Measurements from ENCODE around the gene SEC16B. TPM values are rescaled to one million over a fixed set of nuclear protein-coding genes. Genes with fewer than 3 reads are reported as not detected.

SEC16B gene
- total RNA-seq, 1 donor from 2014 or later = 0.64 TPM

DNA sequence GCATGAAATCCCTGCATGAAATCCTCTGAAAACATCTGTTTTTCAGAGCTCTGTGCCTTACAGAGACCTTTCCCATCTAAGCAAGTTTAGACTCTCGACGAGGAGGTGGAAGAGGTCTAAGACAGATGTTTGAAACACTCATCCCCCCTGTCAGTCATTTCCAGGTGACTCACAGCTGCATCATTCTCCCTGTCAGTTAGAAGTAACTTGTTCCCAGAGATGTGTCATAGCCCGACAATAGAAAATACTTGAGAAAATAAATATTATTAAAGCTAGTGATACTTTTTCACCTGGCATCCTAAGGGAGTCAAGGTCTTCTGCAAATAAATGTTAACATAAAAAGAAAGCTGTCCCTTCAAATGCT, 41.6 kb upstream of the SEC16B start:
- Mint-ChIP-seq H3K27ac (ENCODE audit: unreplicated experiment) (no peak overlapping the region), H3K4me3 (ENCODE audit: unreplicated experiment) (no peak overlapping the region)
- no peak for DNase-seq (ENCODE audit: extremely low spot score, unreplicated experiment)

DNA sequence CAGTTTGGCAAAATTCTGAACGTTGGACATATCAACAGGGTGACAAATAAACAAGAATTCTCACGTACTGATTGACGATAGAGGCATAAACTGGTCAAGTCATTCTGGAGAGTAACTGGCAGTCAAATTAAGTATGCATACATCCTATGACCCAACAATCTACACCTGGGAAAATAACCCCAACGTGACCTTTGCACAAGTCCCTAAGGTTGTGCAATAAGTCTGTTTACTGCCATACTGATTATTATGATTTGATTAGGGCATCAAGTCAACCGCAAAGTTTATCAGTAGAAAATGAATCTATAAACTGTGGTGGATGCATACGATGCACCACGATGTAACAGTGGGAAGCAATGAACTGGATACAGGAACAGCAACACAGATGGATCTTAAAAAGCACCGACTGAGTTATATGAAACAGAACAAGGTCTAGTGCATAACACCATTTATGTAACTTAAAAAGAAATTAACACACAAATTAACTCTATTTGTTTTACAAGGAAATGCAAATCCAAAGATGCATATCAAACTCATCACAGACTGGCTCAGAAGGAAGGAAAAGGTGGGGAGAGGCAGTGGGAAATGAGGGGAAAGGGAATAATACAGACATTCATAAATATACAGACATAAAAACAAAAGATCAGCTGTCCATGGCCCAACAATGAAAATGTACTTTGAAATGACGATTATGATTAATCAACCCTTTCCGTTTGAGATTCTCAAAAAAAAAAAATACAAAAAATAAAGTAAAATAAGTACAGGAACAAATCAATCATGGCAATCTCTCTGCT, 41.0 kb upstream of the SEC16B start:
- TF ChIP-seq, protein P1, sequence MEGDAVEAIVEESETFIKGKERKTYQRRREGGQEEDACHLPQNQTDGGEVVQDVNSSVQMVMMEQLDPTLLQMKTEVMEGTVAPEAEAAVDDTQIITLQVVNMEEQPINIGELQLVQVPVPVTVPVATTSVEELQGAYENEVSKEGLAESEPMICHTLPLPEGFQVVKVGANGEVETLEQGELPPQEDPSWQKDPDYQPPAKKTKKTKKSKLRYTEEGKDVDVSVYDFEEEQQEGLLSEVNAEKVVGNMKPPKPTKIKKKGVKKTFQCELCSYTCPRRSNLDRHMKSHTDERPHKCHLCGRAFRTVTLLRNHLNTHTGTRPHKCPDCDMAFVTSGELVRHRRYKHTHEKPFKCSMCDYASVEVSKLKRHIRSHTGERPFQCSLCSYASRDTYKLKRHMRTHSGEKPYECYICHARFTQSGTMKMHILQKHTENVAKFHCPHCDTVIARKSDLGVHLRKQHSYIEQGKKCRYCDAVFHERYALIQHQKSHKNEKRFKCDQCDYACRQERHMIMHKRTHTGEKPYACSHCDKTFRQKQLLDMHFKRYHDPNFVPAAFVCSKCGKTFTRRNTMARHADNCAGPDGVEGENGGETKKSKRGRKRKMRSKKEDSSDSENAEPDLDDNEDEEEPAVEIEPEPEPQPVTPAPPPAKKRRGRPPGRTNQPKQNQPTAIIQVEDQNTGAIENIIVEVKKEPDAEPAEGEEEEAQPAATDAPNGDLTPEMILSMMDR (IDR thresholded peaks at IDR 0.05) = no peak
- Mint-ChIP-seq H3K27me3 (ENCODE audit: unreplicated experiment) (peaks cover 22% of the 10 kb centered on the region), H3K4me3 (ENCODE audit: unreplicated experiment) (no peak overlapping the region), H3K36me3 (ENCODE audit: unreplicated experiment) (peaks cover 4% of the 10 kb centered on the region), H3K9me3 (ENCODE audit: unreplicated experiment) (peaks cover 5% of the 10 kb centered on the region), H3K27ac (ENCODE audit: unreplicated experiment) (no peak overlapping the region), H3K4me1 (ENCODE audit: unreplicated experiment) (peaks cover 7% of the 10 kb centered on the region)
- no peak for DNase-seq (ENCODE audit: extremely low spot score, unreplicated experiment)

More for the DNA sequence above, 41.6 kb upstream of the SEC16B start:
- H3K9me3 Mint-ChIP-seq (ENCODE audit: unreplicated experiment) = peaks cover 5% of the 10 kb centered on the region
- peaks cover 7% of the 10 kb centered on the region for H3K4me1 Mint-ChIP-seq (ENCODE audit: unreplicated experiment)
- TF ChIP-seq, protein P1 (IDR thresholded peaks at IDR 0.05) = no peak
- peaks cover 22% of the 10 kb centered on the region for H3K27me3 Mint-ChIP-seq (ENCODE audit: unreplicated experiment)
- peaks cover 4% of the 10 kb centered on the region for H3K36me3 Mint-ChIP-seq (ENCODE audit: unreplicated experiment)

DNA sequence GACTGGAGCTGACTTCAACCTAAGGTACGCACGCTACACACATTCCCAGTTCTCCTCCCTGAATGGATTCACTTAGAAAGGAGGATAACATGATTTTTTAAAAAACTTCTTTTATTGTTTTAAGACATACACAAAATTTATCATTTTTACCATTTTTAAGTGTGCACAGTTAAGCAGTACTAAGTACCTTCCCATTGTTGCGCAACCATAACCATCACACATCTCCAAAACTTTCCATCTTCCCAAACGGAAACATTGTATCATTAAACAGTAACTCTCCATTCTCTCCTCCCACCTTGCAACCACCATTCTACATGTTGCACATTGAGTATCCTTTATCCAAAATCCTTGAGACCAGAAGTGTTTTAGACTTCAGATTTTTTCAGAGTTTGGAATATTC, 36.2 kb upstream of the SEC16B start:
- TF ChIP-seq, protein P1 (IDR thresholded peaks at IDR 0.05) = no peak
- DNase-seq (ENCODE audit: extremely low spot score, unreplicated experiment) = no peak
- Mint-ChIP-seq H3K27me3 (ENCODE audit: unreplicated experiment) (peaks cover 19% of the 10 kb centered on the region), H3K4me1 (ENCODE audit: unreplicated experiment) (peaks cover 10% of the 10 kb centered on the region), H3K4me3 (ENCODE audit: unreplicated experiment) (no peak overlapping the region), H3K36me3 (ENCODE audit: unreplicated experiment) (no peaks in the 10 kb centered on the region), H3K27ac (ENCODE audit: unreplicated experiment) (no peak overlapping the region), H3K9me3 (ENCODE audit: unreplicated experiment) (no peaks in the 10 kb centered on the region)

DNA sequence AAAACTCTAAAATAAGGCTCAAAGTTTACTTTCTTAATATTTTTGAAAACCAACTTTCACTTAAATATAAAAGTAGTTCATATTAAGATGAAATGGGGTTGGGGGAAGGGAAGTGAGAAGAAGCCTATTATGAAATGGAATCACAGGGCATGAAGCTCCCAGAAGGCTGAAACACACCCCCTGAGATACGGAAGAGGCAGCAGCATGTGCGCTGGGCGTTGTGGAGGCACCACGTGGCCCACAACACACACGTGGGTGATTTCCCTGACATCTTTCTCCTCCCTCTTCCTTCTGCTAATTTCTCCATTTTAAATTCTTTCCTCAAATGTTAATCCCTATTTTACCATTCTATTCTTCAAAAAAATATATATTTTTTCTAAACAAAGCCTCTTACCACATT, 35.6 kb upstream of the SEC16B start:
- H3K4me3 Mint-ChIP-seq (ENCODE audit: unreplicated experiment) = no peak overlapping the region

DNA sequence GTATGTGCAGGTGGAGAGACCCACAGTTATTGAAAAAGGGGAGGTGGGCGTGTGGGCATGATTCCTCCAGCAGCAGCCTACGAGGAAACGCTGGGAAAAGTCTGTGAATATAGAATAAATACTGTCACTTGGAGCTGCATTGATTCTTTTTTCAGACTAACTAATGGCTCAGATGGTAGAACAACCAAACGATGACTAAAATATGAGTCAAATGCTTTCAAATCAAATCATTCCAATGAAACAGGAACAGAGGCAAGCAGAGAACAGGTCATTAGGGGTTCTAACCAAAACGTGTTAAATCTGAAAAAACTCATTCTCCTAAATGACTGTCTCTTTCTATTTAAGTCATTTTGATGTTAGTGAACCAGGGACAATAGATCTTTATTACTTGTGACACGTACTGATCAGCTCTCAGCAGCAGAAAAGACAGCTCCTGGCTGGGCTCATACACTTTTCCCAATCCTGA, 35.1 kb upstream of the SEC16B start:
- no peak overlapping the region for H3K27ac Mint-ChIP-seq (ENCODE audit: unreplicated experiment)
- H3K4me3 Mint-ChIP-seq (ENCODE audit: unreplicated experiment) = no peak overlapping the region
- TF ChIP-seq, protein P1 (IDR thresholded peaks at IDR 0.05) = no peak
- H3K36me3 Mint-ChIP-seq (ENCODE audit: unreplicated experiment) = no peaks in the 10 kb centered on the region
- peaks cover 25% of the 10 kb centered on the region for H3K27me3 Mint-ChIP-seq (ENCODE audit: unreplicated experiment)
- H3K9me3 Mint-ChIP-seq (ENCODE audit: unreplicated experiment) = no peaks in the 10 kb centered on the region
- H3K4me1 Mint-ChIP-seq (ENCODE audit: unreplicated experiment) = peaks cover 8% of the 10 kb centered on the region
- DNase-seq (ENCODE audit: extremely low spot score, unreplicated experiment) = no peak

More for the DNA sequence above, 35.6 kb upstream of the SEC16B start:
- peaks cover 25% of the 10 kb centered on the region for H3K27me3 Mint-ChIP-seq (ENCODE audit: unreplicated experiment)
- H3K9me3 Mint-ChIP-seq (ENCODE audit: unreplicated experiment) = no peaks in the 10 kb centered on the region
- no peak for DNase-seq (ENCODE audit: extremely low spot score, unreplicated experiment)
- TF ChIP-seq, protein P1 (IDR thresholded peaks at IDR 0.05) = no peak
- H3K27ac Mint-ChIP-seq (ENCODE audit: unreplicated experiment) = no peak overlapping the region
- H3K36me3 Mint-ChIP-seq (ENCODE audit: unreplicated experiment) = no peaks in the 10 kb centered on the region
- H3K4me1 Mint-ChIP-seq (ENCODE audit: unreplicated experiment) = peaks cover 8% of the 10 kb centered on the region
